GM19025 (cell line): ENCODE data around the gene TRMT1.

Source experiments
- ATAC-seq: cut with Tn5 transposase; IDR thresholded peaks from one replicate; pipeline ENCODE4 v1.9.1; 2021; ENCODE audit warnings: mild to moderate bottlenecking, low read depth, moderate library complexity; ENCODE audit not compliant: unreplicated experiment

TRMT1 gene

GRCh38 chr19:13092606-13093235 lies 23.8 kb downstream of the TRMT1 start:
- ATAC-seq, result no peak

- no peak for ATAC-seq
These were observed 24.4 kb downstream of the TRMT1 start for GRCh38 chr19:13092158-13092543.

- ATAC-seq, result no peak
These were observed 25.0 kb downstream of the TRMT1 start for GRCh38 chr19:13091400-13092157.

GRCh38 chr19:13090511-13091231 lies 25.9 kb downstream of the TRMT1 start:
- no peak for ATAC-seq

- no peak for ATAC-seq
These were observed 26.6 kb downstream of the TRMT1 start for GRCh38 chr19:13089857-13090507.

GRCh38 chr19:13089139-13089856 lies 27.2 kb downstream of the TRMT1 start:
- no peak for ATAC-seq

- ATAC-seq, result no peak
These were observed 28.6 kb downstream of the TRMT1 start for GRCh38 chr19:13087795-13088537.

- ATAC-seq, result no peak
These were observed 29.2 kb downstream of the TRMT1 start for GRCh38 chr19:13087295-13087694.

- no peak for ATAC-seq
These were observed 30.2 kb downstream of the TRMT1 start for GRCh38 chr19:13086341-13086740.

- ATAC-seq, result no peak
These were observed 30.9 kb downstream of the TRMT1 start for GRCh38 chr19:13085666-13086065.

- ATAC-seq, result no peak
These were observed 32.9 kb downstream of the TRMT1 start for GRCh38 chr19:13083627-13084026.

GRCh38 chr19:13083008-13083404 lies 33.5 kb downstream of the TRMT1 start:
- ATAC-seq, result no peak

- no peak for ATAC-seq
These were observed 34.1 kb downstream of the TRMT1 start for GRCh38 chr19:13082192-13083007.

GRCh38 chr19:13079542-13079986 lies 37.0 kb downstream of the TRMT1 start:
- ATAC-seq, result no peak

GRCh38 chr19:13078897-13079541 lies 37.5 kb downstream of the TRMT1 start:
- ATAC-seq, result no peak

- no peak for ATAC-seq
These were observed 38.2 kb downstream of the TRMT1 start for GRCh38 chr19:13078381-13078780.

- no peak for ATAC-seq
These were observed 39.3 kb downstream of the TRMT1 start for GRCh38 chr19:13077240-13077639.

- no peak for ATAC-seq
These were observed 39.8 kb downstream of the TRMT1 start for GRCh38 chr19:13076787-13077186.
